K562 (cell line): ENCODE results near the gene AGRN. TPM values are rescaled to one million over a fixed set of nuclear protein-coding genes. Genes with fewer than 3 reads are reported as not detected.
A peak's percentile ranks its signal among the peaks of the same experiment; 100 is the strongest.

Source experiments
- CCAR2 ChIP-seq: fragments of 200-400 bp; formaldehyde crosslinking; IDR thresholded peaks from 2 replicates; pipeline ENCODE4 v1.6.1; 2017; ENCODE audit warnings: mild to moderate bottlenecking, low read depth, low read length
- CEBPB ChIP-seq: fragments of 450-650 bp; IDR thresholded peaks from 2 replicates; pipeline ENCODE4 v1.6.1; 2016; ENCODE audit warnings: missing genetic modification characterization, missing compliant biosample characterization
- ELF2 ChIP-seq: fragments of 250-450 bp; sonication (Bioruptor Pico); IDR thresholded peaks from 2 replicates; pipeline ENCODE4 v1.5.0; 2021; ENCODE audit warnings: mild to moderate bottlenecking
- GATAD2B ChIP-seq: fragments of 450-650 bp; IDR thresholded peaks from 2 replicates; pipeline ENCODE4 v1.6.1; 2017; ENCODE audit warnings: mild to moderate bottlenecking, borderline replicate concordance
- HDAC3 ChIP-seq: fragments of 450-650 bp; IDR thresholded peaks from 2 replicates; pipeline ENCODE4 v1.6.1; 2018; ENCODE audit warnings: borderline replicate concordance, mild to moderate bottlenecking, moderate library complexity; ENCODE audit not compliant: partially characterized antibody
- KDM1A ChIP-seq, 2 experiments: fragments of 450-650 bp; IDR thresholded peaks; 2 replicates each; pipeline ENCODE4 v1.6.1; 2016; ENCODE audit warnings: mild to moderate bottlenecking in 2 of 2
- POLR2AphosphoS2 ChIP-seq: IDR thresholded peaks from 2 replicates; pipeline ENCODE4 v1.6.1; 2012; ENCODE audit warnings: low read length, improper control_type of control experiment
- PRMT5 ChIP-seq: sonication (generic); formaldehyde crosslinking; IDR thresholded peaks from 2 replicates; pipeline ENCODE4 v1.5.0; 2020; ENCODE audit warnings: missing genetic modification reagents
- PTBP1 ChIP-seq: fragments of 200-400 bp; formaldehyde crosslinking; IDR thresholded peaks from 2 replicates; pipeline ENCODE4 v1.6.1; 2017; ENCODE audit warnings: low read depth, low read length
- PTRF ChIP-seq: fragments of 450-650 bp; IDR thresholded peaks from 2 replicates; pipeline ENCODE4 v1.6.1; 2016; ENCODE audit warnings: mild to moderate bottlenecking, missing genetic modification characterization, missing compliant biosample characterization
- SMC3 ChIP-seq: conservative IDR thresholded peaks from 2 replicates; pipeline ENCODE4 v1.6.1; 2011; ENCODE audit warnings: low read depth, low read length, improper control_type of control experiment; ENCODE audit not compliant: insufficient read depth
- SNIP1 ChIP-seq: fragments of 450-650 bp; IDR thresholded peaks from 2 replicates; pipeline ENCODE4 v1.7.1; 2017; ENCODE audit warnings: low read depth, mild to moderate bottlenecking
- SRSF9 ChIP-seq: fragments of 200-400 bp; formaldehyde crosslinking; IDR thresholded peaks from 2 replicates; pipeline ENCODE4 v1.6.1; 2017; ENCODE audit warnings: low read depth, low read length, borderline replicate concordance
- TAF15 ChIP-seq: fragments of 200-400 bp; formaldehyde crosslinking; IDR thresholded peaks from 2 replicates; pipeline ENCODE4 v1.6.1; 2017; ENCODE audit warnings: mild to moderate bottlenecking, low read depth, low read length, moderate library complexity
- ZBTB11 ChIP-seq, 3 experiments: fragments of 200-800 bp in 1 of 3; fragments of 250-450 bp in 1 of 3; fragments of 450-650 bp in 1 of 3; sonication (Bioruptor Pico) in 1 of 3; sonication (Bioruptor generic) in 1 of 3; formaldehyde crosslinking in 1 of 3; IDR thresholded peaks; 2 replicates each; pipeline versions ENCODE4 v1.6.1 to v1.8.0; 2016 to 2022; ENCODE audit warnings: mild to moderate bottlenecking in 2 of 3, missing genetic modification characterization in 2 of 3, missing compliant biosample characterization in 1 of 3, moderate library complexity in 1 of 3
- ZNF445 ChIP-seq: fragments of 250-450 bp; sonication (Bioruptor Pico); IDR thresholded peaks from 2 replicates; pipeline ENCODE4 v1.4.0; 2020; ENCODE audit warnings: low read depth, mild to moderate bottlenecking, moderate library complexity
- ZNF780A ChIP-seq: fragments of 250-450 bp; sonication (Bioruptor Pico); IDR thresholded peaks from 2 replicates; pipeline ENCODE4 v1.5.0; 2021; ENCODE audit warnings: mild to moderate bottlenecking
- polyA plus RNA-seq, 8 experiments: library from polyadenylated mRNA; depleted of rRNA in 4 of 8; stranded (reverse) in 5 of 8; unstranded in 3 of 8; fragments of >200 nt; fragmentation: Nextera tagmentation in 2 of 8; fragmentation: Illumina TruSeq in 1 of 8; extraction: Ambion mirVana in 2 of 8; extraction: Trizol in 1 of 8; gene quantifications; 2 replicates each; pipeline versions ENCODE4 v1.2.1 to v1.2.3, GENCODE V29; 2011 to 2014; ENCODE audit warnings: inconsistent platforms in 1 of 8, missing spikeins in 1 of 8
- total RNA-seq, 7 experiments: library from RNA; depleted of rRNA in 6 of 7; stranded (reverse); fragments of >200 nt in 6 of 7; fragmentation: Illumina TruSeq in 2 of 7; extraction: Trizol in 2 of 7; gene quantifications; 2 replicates each; pipeline versions ENCODE4 v1.2.1 to v1.2.3, GENCODE V29; 2011 to 2021; ENCODE audit warnings: low replicate concordance in 1 of 7
- TF ChIP-seq, protein P1 (sequence below), 2 experiments: fragments of 150-350 bp in 1 of 2; IDR thresholded peaks; 2 replicates each; pipeline ENCODE4 v1.6.1; 2012 to 2016; ENCODE audit warnings: low read depth in 2 of 2, low read length in 2 of 2, mild to moderate bottlenecking in 1 of 2, moderate library complexity in 1 of 2
- TF ChIP-seq, protein P2 (sequence below), 2 experiments: fragments of 450-650 bp; conservative IDR thresholded peaks; 2 replicates each; pipeline ENCODE4 v1.6.1; 2017; ENCODE audit warnings: mild to moderate bottlenecking in 2 of 2, moderate library complexity in 2 of 2

The AGRN gene
- total and polyA plus RNA-seq, 9 of the 15 experiments (the other 6 are each of a cell fraction or from before 2014, with no cell fraction given) = 0.04 to 111 (median 18.1) TPM

DNA sequence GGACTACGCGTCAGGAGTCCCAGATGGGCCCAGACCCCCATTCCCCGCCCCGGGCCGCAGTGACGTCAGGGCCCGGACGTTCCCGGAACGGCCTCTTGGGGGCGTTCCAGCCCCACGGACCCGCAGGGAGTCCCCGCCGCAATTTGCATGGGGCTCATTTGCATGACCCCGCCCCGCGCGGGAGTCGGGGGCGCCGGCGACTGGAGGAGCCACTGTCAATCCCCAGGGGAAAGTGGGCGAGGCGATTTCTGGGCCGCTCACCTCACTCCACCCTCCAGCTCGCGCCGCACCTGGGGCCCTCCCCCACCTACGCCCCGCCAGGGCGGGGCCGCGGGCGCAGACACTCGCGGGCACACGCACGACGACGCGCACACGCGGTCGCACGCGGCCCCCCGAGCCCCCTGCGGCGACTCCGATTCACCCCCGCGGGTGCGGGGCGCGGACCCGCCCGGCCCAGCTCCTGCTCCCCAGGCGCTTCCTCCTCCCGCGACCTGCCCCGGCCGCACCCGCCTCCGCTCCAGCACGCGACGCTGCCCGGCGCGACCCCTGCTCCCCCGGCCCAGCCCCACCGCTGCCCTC is 13.2 kb downstream of the AGRN start (continued):
- TF ChIP-seq PRMT5 (CRISPR knock-in tag) = 0 out of 2 replicates have a peak, but pooled peaks have one; percentile 30
- TF ChIP-seq CCAR2 = no peak
- TF ChIP-seq SMC3 = peak; percentile 64
- no peak for TF ChIP-seq ZBTB11 (CRISPR knock-in tag; IDR thresholded peaks at IDR 0.05)
- no peak for TF ChIP-seq PTRF (tag)
- no peak for TF ChIP-seq SRSF9
- no peak for TF ChIP-seq KDM1A (IDR thresholded peaks at IDR 0.05)
- no peak for TF ChIP-seq SNIP1
- TF ChIP-seq GATAD2B = peak; percentile 87; the same call in 1 of the 2 replicates
- TF ChIP-seq, protein P1, sequence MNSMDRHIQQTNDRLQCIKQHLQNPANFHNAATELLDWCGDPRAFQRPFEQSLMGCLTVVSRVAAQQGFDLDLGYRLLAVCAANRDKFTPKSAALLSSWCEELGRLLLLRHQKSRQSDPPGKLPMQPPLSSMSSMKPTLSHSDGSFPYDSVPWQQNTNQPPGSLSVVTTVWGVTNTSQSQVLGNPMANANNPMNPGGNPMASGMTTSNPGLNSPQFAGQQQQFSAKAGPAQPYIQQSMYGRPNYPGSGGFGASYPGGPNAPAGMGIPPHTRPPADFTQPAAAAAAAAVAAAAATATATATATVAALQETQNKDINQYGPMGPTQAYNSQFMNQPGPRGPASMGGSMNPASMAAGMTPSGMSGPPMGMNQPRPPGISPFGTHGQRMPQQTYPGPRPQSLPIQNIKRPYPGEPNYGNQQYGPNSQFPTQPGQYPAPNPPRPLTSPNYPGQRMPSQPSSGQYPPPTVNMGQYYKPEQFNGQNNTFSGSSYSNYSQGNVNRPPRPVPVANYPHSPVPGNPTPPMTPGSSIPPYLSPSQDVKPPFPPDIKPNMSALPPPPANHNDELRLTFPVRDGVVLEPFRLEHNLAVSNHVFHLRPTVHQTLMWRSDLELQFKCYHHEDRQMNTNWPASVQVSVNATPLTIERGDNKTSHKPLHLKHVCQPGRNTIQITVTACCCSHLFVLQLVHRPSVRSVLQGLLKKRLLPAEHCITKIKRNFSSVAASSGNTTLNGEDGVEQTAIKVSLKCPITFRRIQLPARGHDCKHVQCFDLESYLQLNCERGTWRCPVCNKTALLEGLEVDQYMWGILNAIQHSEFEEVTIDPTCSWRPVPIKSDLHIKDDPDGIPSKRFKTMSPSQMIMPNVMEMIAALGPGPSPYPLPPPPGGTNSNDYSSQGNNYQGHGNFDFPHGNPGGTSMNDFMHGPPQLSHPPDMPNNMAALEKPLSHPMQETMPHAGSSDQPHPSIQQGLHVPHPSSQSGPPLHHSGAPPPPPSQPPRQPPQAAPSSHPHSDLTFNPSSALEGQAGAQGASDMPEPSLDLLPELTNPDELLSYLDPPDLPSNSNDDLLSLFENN (IDR thresholded peaks at IDR 0.05; ENCODE audit: low read depth in 2 of 2, low read length in 2 of 2) = no peak
- TF ChIP-seq TAF15 = no peak
- no peak for TF ChIP-seq ZNF780A (CRISPR knock-in tag)
- no peak for TF ChIP-seq POLR2AphosphoS2
- no peak for TF ChIP-seq PTBP1
- TF ChIP-seq ZNF445 (CRISPR knock-in tag) = no peak
- TF ChIP-seq, protein P2, sequence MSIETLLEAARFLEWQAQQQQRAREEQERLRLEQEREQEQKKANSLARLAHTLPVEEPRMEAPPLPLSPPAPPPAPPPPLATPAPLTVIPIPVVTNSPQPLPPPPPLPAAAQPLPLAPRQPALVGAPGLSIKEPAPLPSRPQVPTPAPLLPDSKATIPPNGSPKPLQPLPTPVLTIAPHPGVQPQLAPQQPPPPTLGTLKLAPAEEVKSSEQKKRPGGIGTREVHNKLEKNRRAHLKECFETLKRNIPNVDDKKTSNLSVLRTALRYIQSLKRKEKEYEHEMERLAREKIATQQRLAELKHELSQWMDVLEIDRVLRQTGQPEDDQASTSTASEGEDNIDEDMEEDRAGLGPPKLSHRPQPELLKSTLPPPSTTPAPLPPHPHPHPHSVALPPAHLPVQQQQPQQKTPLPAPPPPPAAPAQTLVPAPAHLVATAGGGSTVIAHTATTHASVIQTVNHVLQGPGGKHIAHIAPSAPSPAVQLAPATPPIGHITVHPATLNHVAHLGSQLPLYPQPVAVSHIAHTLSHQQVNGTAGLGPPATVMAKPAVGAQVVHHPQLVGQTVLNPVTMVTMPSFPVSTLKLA (conservative IDR thresholded peaks at IDR 0.05) = no peak
- no peak for TF ChIP-seq ELF2 (CRISPR knock-in tag)
- no peak for TF ChIP-seq CEBPB
- no peak for TF ChIP-seq HDAC3
